K562 (cell line): ENCODE measurements around the gene BARHL2. TPM values are rescaled to one million over a fixed set of nuclear protein-coding genes. Genes with fewer than 3 reads are reported as not detected.

Experiments
- KLF16 ChIP-seq: IDR thresholded peaks from 2 replicates; pipeline ENCODE4 v1.6.1; 2016; ENCODE audit warnings: antibody characterized with exemption
- PRPF4 ChIP-seq: fragments of 200-400 bp; formaldehyde crosslinking; IDR thresholded peaks from one replicate; pipeline ENCODE4 v1.6.1; 2017; ENCODE audit warnings: low read length, low read depth, mild to moderate bottlenecking; ENCODE audit not compliant: insufficient read depth, poor library complexity, severe bottlenecking
- SRF ChIP-seq, 2 experiments: fragments of 250-450, 450-650 bp in 1 of 2; sonication (Bioruptor Pico) in 1 of 2; sonication (generic) in 1 of 2; formaldehyde crosslinking; IDR thresholded peaks; 2 replicates each; pipeline versions ENCODE4 v1.5.0 to v1.5.1; 2020 to 2022; ENCODE audit warnings: mild to moderate bottlenecking in 1 of 2, missing genetic modification reagents in 1 of 2
- polyA plus RNA-seq, 8 experiments: library from polyadenylated mRNA; depleted of rRNA in 4 of 8; stranded (reverse) in 5 of 8; unstranded in 3 of 8; fragments of >200 nt; fragmentation: Nextera tagmentation in 2 of 8; fragmentation: Illumina TruSeq in 1 of 8; extraction: Ambion mirVana in 2 of 8; extraction: Trizol in 1 of 8; gene quantifications; 2 replicates each; pipeline versions ENCODE4 v1.2.1 to v1.2.3, GENCODE V29; 2011 to 2014; ENCODE audit warnings: inconsistent platforms in 1 of 8, missing spikeins in 1 of 8
- total RNA-seq, 7 experiments: library from RNA; depleted of rRNA in 6 of 7; stranded (reverse); fragments of >200 nt in 6 of 7; fragmentation: Illumina TruSeq in 2 of 7; extraction: Trizol in 2 of 7; gene quantifications; 2 replicates each; pipeline versions ENCODE4 v1.2.1 to v1.2.3, GENCODE V29; 2011 to 2021; ENCODE audit warnings: low replicate concordance in 1 of 7
- TF ChIP-seq, protein P1 (sequence below), 2 experiments: fragments of 450-650 bp; formaldehyde crosslinking in 1 of 2; IDR thresholded peaks; 2 replicates each; pipeline versions ENCODE4 v1.4.0 to v1.6.1; 2014 to 2020; ENCODE audit warnings: mild to moderate bottlenecking in 2 of 2, borderline replicate concordance in 1 of 2, low read depth in 1 of 2
- TF ChIP-seq, protein P2 (sequence below): sonication (generic); formaldehyde crosslinking; IDR thresholded peaks from 2 replicates; pipeline ENCODE4 v1.8.0; 2022; ENCODE audit warnings: missing genetic modification reagents, mild to moderate bottlenecking, borderline replicate concordance

The BARHL2 gene
- total and polyA plus RNA-seq, 9 of the 15 experiments (the other 6 are each of a cell fraction or from before 2014, with no cell fraction given), result 0.06 to 0.11 (median 0.09) TPM; not detected in 6

DNA sequence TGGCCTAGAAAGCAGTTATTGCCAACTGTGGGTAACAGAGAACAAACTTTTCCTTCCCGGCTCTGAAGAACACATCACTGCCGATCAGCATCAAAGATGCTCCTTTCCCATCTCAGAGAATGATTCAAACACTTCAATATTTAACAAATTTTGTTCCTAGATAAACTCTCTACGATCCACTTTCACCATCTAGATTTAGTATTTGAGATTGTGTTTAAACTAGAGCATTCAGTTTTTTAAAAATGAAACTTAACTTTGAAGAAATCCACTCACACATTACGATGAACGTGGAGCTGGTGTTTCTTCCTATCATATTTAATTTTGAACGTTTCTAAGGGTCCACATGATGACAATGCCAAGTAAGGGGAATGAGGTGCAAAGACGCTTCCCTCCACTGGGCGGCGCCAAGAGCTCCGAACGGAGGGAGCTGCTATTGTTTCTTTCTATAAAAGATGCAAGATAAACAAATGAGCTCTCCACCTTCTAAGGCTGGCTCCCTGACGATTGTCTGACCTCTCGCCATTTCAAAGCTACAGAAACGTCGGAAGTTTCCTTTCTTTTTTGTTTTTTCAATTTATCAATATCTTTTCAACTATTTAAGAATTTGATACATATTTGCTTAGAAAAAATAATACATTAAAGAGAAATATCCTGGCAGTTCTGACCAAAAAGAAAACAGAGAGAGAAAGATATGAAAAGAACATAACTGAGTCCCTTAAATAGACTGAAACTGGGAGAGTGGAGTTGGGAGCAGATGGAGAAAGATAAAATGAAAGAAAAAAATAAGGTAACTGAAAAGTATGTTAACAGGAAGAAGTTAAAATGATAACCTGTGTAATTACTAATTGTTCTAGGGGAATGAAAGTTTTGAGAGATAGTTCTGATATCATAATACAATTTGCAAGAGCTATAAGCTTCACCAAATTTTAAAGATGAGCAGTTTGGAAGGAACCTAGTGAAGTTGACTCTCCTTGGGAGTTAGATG lies 4.4 kb upstream of the BARHL2 start (continued):
- TF ChIP-seq PRPF4 (no peak), KLF16 (peak; percentile 55; the same call in 1 of the 2 replicates), SRF (CRISPR knock-in tag; IDR thresholded peaks at IDR 0.05) (no peak)
- TF ChIP-seq, protein P1, sequence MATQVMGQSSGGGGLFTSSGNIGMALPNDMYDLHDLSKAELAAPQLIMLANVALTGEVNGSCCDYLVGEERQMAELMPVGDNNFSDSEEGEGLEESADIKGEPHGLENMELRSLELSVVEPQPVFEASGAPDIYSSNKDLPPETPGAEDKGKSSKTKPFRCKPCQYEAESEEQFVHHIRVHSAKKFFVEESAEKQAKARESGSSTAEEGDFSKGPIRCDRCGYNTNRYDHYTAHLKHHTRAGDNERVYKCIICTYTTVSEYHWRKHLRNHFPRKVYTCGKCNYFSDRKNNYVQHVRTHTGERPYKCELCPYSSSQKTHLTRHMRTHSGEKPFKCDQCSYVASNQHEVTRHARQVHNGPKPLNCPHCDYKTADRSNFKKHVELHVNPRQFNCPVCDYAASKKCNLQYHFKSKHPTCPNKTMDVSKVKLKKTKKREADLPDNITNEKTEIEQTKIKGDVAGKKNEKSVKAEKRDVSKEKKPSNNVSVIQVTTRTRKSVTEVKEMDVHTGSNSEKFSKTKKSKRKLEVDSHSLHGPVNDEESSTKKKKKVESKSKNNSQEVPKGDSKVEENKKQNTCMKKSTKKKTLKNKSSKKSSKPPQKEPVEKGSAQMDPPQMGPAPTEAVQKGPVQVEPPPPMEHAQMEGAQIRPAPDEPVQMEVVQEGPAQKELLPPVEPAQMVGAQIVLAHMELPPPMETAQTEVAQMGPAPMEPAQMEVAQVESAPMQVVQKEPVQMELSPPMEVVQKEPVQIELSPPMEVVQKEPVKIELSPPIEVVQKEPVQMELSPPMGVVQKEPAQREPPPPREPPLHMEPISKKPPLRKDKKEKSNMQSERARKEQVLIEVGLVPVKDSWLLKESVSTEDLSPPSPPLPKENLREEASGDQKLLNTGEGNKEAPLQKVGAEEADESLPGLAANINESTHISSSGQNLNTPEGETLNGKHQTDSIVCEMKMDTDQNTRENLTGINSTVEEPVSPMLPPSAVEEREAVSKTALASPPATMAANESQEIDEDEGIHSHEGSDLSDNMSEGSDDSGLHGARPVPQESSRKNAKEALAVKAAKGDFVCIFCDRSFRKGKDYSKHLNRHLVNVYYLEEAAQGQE (IDR thresholded peaks at IDR 0.05; ENCODE audit: borderline replicate concordance), result peak; percentile 76
- TF ChIP-seq, protein P1 (CRISPR knock-in tag; IDR thresholded peaks at IDR 0.05; ENCODE audit: low read depth), result no peak
- TF ChIP-seq, protein P2, sequence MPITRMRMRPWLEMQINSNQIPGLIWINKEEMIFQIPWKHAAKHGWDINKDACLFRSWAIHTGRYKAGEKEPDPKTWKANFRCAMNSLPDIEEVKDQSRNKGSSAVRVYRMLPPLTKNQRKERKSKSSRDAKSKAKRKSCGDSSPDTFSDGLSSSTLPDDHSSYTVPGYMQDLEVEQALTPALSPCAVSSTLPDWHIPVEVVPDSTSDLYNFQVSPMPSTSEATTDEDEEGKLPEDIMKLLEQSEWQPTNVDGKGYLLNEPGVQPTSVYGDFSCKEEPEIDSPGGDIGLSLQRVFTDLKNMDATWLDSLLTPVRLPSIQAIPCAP (CRISPR knock-in tag), result no peak
